ENCODE measurements around the gene UBR4. TPM values are rescaled to one million over a fixed set of nuclear protein-coding genes. Genes with fewer than 3 reads are reported as not detected.

The UBR4 gene
- total RNA-seq, 2 donors from 2014 or later, result 148 to 151 TPM

GRCh38 chr1:19204446-19205266 lies 5.4 kb downstream of the UBR4 start:
- H3K4me1 Mint-ChIP-seq, result peaks cover 26% of the 10 kb centered on the region
- WGBS, 2 experiments (ENCODE audit: insufficient coverage in 1 of 2, insufficient read length in 1 of 2), result 97 to 100% methylated on average over 2 to 6 of the region's 6 CpGs
- H3K9me3 ChIP-seq (ENCODE audit: control insufficient read depth, low read length), result no peaks in the 10 kb centered on the region
- no peak overlapping the region for H3K9ac ChIP-seq (ENCODE audit: extremely low read depth, low read length, poor library complexity, severe bottlenecking)
- H3K27me3 ChIP-seq (ENCODE audit: control insufficient read depth, insufficient read depth, low read length, poor library complexity, severe bottlenecking), result no peaks in the 10 kb centered on the region
- no peak overlapping the region for H3K4me3 ChIP-seq (ENCODE audit: low read length)
- no peak for TF ChIP-seq CTCF (conservative IDR thresholded peaks at IDR 0.05)
- no peaks in the 10 kb centered on the region for H3K27me3 Mint-ChIP-seq (ENCODE audit: insufficient read depth)
- H3K36me3 Mint-ChIP-seq (ENCODE audit: low read depth), result peaks cover 10% of the 10 kb centered on the region
- no peak overlapping the region for H3K27ac ChIP-seq (ENCODE audit: low read depth, low read length)
- H3K4me1 ChIP-seq (ENCODE audit: control insufficient read depth, insufficient read depth, low read length), result peaks cover 6% of the 10 kb centered on the region
- no peaks in the 10 kb centered on the region for H3K9me3 Mint-ChIP-seq
- peak overlapping the region; percentile 16 for H3K27ac Mint-ChIP-seq
- no peak overlapping the region for H3K4me3 Mint-ChIP-seq
- DNase-seq, result no peak
- H3K36me3 ChIP-seq (ENCODE audit: control insufficient read depth, insufficient read depth, low read length), result peaks cover 35% of the 10 kb centered on the region

DNA sequence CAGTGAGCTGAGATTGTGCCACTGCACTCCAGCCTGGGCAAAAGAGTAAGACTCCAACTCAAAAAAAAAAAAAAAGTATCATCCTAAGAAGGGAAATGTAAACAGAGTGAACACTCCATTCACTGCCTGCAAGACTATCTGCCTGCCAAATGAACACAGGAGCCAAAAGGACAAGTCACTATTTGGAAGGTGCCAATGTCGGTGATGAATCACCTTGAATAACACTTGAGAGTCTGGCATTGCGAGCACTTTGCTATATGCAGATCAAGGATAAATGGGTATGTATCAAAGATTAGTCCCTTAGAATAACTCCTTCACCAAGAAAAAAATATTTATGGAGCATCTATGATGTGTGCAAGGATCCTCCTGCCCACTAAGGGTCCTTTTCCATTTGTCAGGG lies 6.6 kb downstream of the UBR4 start:
- H3K36me3 ChIP-seq (ENCODE audit: control insufficient read depth, insufficient read depth, low read length), result peaks cover 47% of the 10 kb centered on the region
- no peak overlapping the region for H3K9ac ChIP-seq (ENCODE audit: extremely low read depth, low read length, poor library complexity, severe bottlenecking)
- no peaks in the 10 kb centered on the region for H3K27me3 Mint-ChIP-seq (ENCODE audit: insufficient read depth)
- 94 to 100% methylated on average over 2 of the region's 2 CpGs for WGBS, 2 experiments (ENCODE audit: insufficient coverage in 1 of 2, insufficient read length in 1 of 2)
- DNase-seq, result no peak
- H3K9me3 Mint-ChIP-seq, result no peaks in the 10 kb centered on the region
- H3K9me3 ChIP-seq (ENCODE audit: control insufficient read depth, low read length), result no peaks in the 10 kb centered on the region
- H3K4me1 ChIP-seq (ENCODE audit: control insufficient read depth, insufficient read depth, low read length), result peaks cover 6% of the 10 kb centered on the region
- no peaks in the 10 kb centered on the region for H3K27me3 ChIP-seq (ENCODE audit: control insufficient read depth, insufficient read depth, low read length, poor library complexity, severe bottlenecking)
- peaks cover 21% of the 10 kb centered on the region for H3K36me3 Mint-ChIP-seq (ENCODE audit: low read depth)
- no peak overlapping the region for H3K4me3 Mint-ChIP-seq
- no peak for TF ChIP-seq CTCF (conservative IDR thresholded peaks at IDR 0.05)
- no peak overlapping the region for H3K4me3 ChIP-seq (ENCODE audit: low read length)
- peaks cover 18% of the 10 kb centered on the region for H3K4me1 Mint-ChIP-seq
- H3K27ac Mint-ChIP-seq, result no peak overlapping the region
- no peak overlapping the region for H3K27ac ChIP-seq (ENCODE audit: low read depth, low read length)

GRCh38 chr1:19202396-19202795 lies 7.7 kb downstream of the UBR4 start:
- no peaks in the 10 kb centered on the region for H3K9me3 Mint-ChIP-seq
- peaks cover 30% of the 10 kb centered on the region for H3K36me3 Mint-ChIP-seq (ENCODE audit: low read depth)
- no peak overlapping the region for H3K4me3 Mint-ChIP-seq
- 88 to 93% methylated on average over 3 of the region's 3 CpGs for WGBS, 2 experiments (ENCODE audit: insufficient coverage in 1 of 2, insufficient read length in 1 of 2)
- no peak overlapping the region for H3K27ac Mint-ChIP-seq
- H3K4me1 Mint-ChIP-seq, result peaks cover 17% of the 10 kb centered on the region
- Histone ChIP-seq H3K27ac (ENCODE audit: low read depth, low read length) (no peak overlapping the region), H3K9me3 (ENCODE audit: control insufficient read depth, low read length) (no peaks in the 10 kb centered on the region), H3K36me3 (ENCODE audit: control insufficient read depth, insufficient read depth, low read length) (peaks cover 53% of the 10 kb centered on the region), H3K9ac (ENCODE audit: extremely low read depth, low read length, poor library complexity, severe bottlenecking) (no peak overlapping the region), H3K4me1 (ENCODE audit: control insufficient read depth, insufficient read depth, low read length) (peaks cover 6% of the 10 kb centered on the region), H3K27me3 (ENCODE audit: control insufficient read depth, insufficient read depth, low read length, poor library complexity, severe bottlenecking) (no peaks in the 10 kb centered on the region), H3K4me3 (ENCODE audit: low read length) (peak overlapping the region; percentile 3)
- no peak for DNase-seq
- no peak for TF ChIP-seq CTCF (conservative IDR thresholded peaks at IDR 0.05)
- no peaks in the 10 kb centered on the region for H3K27me3 Mint-ChIP-seq (ENCODE audit: insufficient read depth)
